CD4-positive, alpha-beta T cell (primary cell): ENCODE measurements around the gene NMNAT2. TPM values are rescaled to one million over a fixed set of nuclear protein-coding genes. Genes with fewer than 3 reads are reported as not detected.
A peak's percentile ranks its signal among the peaks of the same experiment; 100 is the strongest.

Experiments used
- ATAC-seq: fragments of 200-7000 bp; cut with Tn5 transposase; one replicate; pipeline ENCODE4 v1.10.0; 2022; ENCODE audit warnings: mild to moderate bottlenecking; ENCODE audit not compliant: poor library complexity
- CTCF ChIA-PET: fragments of 350-600 bp; sonication (Branson Sonifier 250); formaldehyde crosslinking; loops from one replicate; lab custom pipeline; 2021; ENCODE audit warnings: antibody characterized with exemption, inconsistent platforms; lab: Charles Lee
- POLR2A ChIA-PET: fragments of 350-600 bp; sonication (Branson Sonifier 250); formaldehyde crosslinking; loops from one replicate; lab custom pipeline; 2021; ENCODE audit warnings: antibody characterized with exemption, inconsistent platforms; lab: Charles Lee
- DNase-seq, 14 experiments: peaks; one replicate each; pipeline ENCODE4 v3.0.0-alpha.2; 2013 to 2020; ENCODE audit warnings: mixed read lengths in 2 of 14
- H3K27ac ChIP-seq, 2 donors: one replicate each; pipeline versions ENCODE4 v1.5.1 to v1.7.0; 2013; ENCODE audit warnings: low read length in 2 of 2, low read depth in 1 of 2, mild to moderate bottlenecking in 1 of 2
- H3K27me3 ChIP-seq, 2 experiments: 1 replicate in 1 of 2; 2 replicates in 1 of 2; pipeline versions ENCODE4 v1.6.1 to v1.7.0; 2013; ENCODE audit warnings: low read length in 2 of 2, control low read depth in 1 of 2, mild to moderate bottlenecking in 1 of 2, moderate library complexity in 1 of 2; ENCODE audit not compliant: insufficient read depth in 2 of 2, control insufficient read depth in 1 of 2
- H3K36me3 ChIP-seq: one replicate; pipeline ENCODE4 v1.6.1; 2013; ENCODE audit warnings: low read length, control low read depth; ENCODE audit not compliant: insufficient read depth
- H3K4me1 ChIP-seq: one replicate; pipeline ENCODE4 v1.6.1; 2013; ENCODE audit warnings: low read length, control low read depth; ENCODE audit not compliant: insufficient read depth
- H3K4me3 ChIP-seq: one replicate; pipeline ENCODE4 v1.5.1; 2013; ENCODE audit warnings: mild to moderate bottlenecking, low read length, moderate library complexity
- H3K9me3 ChIP-seq, 2 experiments: 1 replicate in 1 of 2; 2 replicates in 1 of 2; pipeline versions ENCODE4 v1.6.1 to v1.7.0; 2013; ENCODE audit warnings: low read length in 2 of 2, mild to moderate bottlenecking in 2 of 2, control low read depth in 1 of 2, moderate library complexity in 1 of 2; ENCODE audit not compliant: control insufficient read depth in 1 of 2, insufficient read depth in 1 of 2
- H3K27ac Mint-ChIP-seq: one replicate; pipeline ENCODE4 v1.8.0; 2020; ENCODE audit warnings: mixed read lengths
- H3K27me3 Mint-ChIP-seq: one replicate; pipeline ENCODE4 v1.8.0; 2021; ENCODE audit warnings: mixed read lengths
- H3K36me3 Mint-ChIP-seq: one replicate; pipeline ENCODE4 v1.8.0; 2021; ENCODE audit warnings: low read depth, mixed read lengths
- H3K4me1 Mint-ChIP-seq: one replicate; pipeline ENCODE4 v1.8.0; 2021; ENCODE audit warnings: low read depth, mixed read lengths
- H3K4me3 Mint-ChIP-seq: one replicate; pipeline ENCODE4 v1.8.0; 2020; ENCODE audit warnings: mild to moderate bottlenecking, mixed read lengths
- H3K9me3 Mint-ChIP-seq: one replicate; pipeline ENCODE4 v1.8.0; 2020; ENCODE audit warnings: mixed read lengths
- CTCF ChIP-seq: fragments of 200-600 bp; IDR thresholded peaks from one replicate; pipeline ENCODE4 v1.8.0; 2022; ENCODE audit warnings: antibody characterized with exemption, mild to moderate bottlenecking
- intact Hi-C, 2 experiments: fragments of 100-400 bp; cut with DNase I in 1 of 2; cut with micrococcal nuclease in 1 of 2; formaldehyde crosslinking; loops; one replicate each; pipeline versions ENCODE4 v1.15.1 to v1.9.0; 2023 to 2025; cut with DNase I, micrococcal nuclease
- total RNA-seq, 174 experiments: library from RNA in 2 of 174; stranded (reverse) in 2 of 174; gene quantifications; one replicate each; pipeline ENCODE4 v1.2.3 and lab custom pipeline; 2021 to 2026

NMNAT2 gene
- total RNA-seq, 2 experiments from 2014 or later: not detected

- intact Hi-C loops: no loop called here
- POLR2A ChIA-PET: interaction anchor here (0.6 to 0.9 kb wide), 2 partner anchors 76 to 294 kb away, joined by 3 to 5 read pairs; no protein-coding TSS in a partner anchor
- CTCF ChIA-PET: no interaction called here
- no peak for ATAC-seq
- Mint-ChIP-seq H3K27me3 (peaks cover 38% of the 10 kb centered on the region), H3K27ac (no peak overlapping the region), H3K9me3 (no peaks in the 10 kb centered on the region), H3K36me3 (no peaks in the 10 kb centered on the region), H3K4me1 (no peaks in the 10 kb centered on the region), H3K4me3 (no peak overlapping the region)
- Histone ChIP-seq H3K36me3 (no peaks in the 10 kb centered on the region), H3K27ac (no peak overlapping the region), H3K4me3 (no peak overlapping the region), H3K27me3 (peaks cover 0 to 15% of the 10 kb centered on the region in 2 experiments), H3K4me1 (no peaks in the 10 kb centered on the region), H3K9me3 (no peaks in the 10 kb centered on the region)
- no peak for DNase-seq
- no peak for TF ChIP-seq CTCF
Observed at GRCh38 chr1:183463566-183463965, 45.4 kb upstream of the NMNAT2 start.

GRCh38 chr1:183461350-183461749 lies 43.2 kb upstream of the NMNAT2 start:
- no peaks in the 10 kb centered on the region for H3K9me3 Mint-ChIP-seq
- H3K4me1 Mint-ChIP-seq: no peaks in the 10 kb centered on the region
- H3K36me3 Mint-ChIP-seq: no peaks in the 10 kb centered on the region
- Histone ChIP-seq H3K9me3 (no peaks in the 10 kb centered on the region), H3K4me1 (no peaks in the 10 kb centered on the region), H3K36me3 (no peaks in the 10 kb centered on the region), H3K27ac (no peak overlapping the region), H3K27me3 (peaks cover 3 to 21% of the 10 kb centered on the region in 2 experiments), H3K4me3 (no peak overlapping the region)
- ChIA-PET CTCF (interaction anchor here (0.7 kb wide), 1 partner anchor 588 kb away, joined by 4 read pairs; no protein-coding TSS in a partner anchor), POLR2A (no interaction called here)
- H3K4me3 Mint-ChIP-seq: no peak overlapping the region
- no peak for TF ChIP-seq CTCF
- DNase-seq: peak in 2 of 14 experiments; percentile 49 to 54
- H3K27me3 Mint-ChIP-seq: peaks cover 58% of the 10 kb centered on the region
- intact Hi-C loops: no loop called here
- no peak for ATAC-seq
- no peak overlapping the region for H3K27ac Mint-ChIP-seq

GRCh38 chr1:183460596-183460995 lies 42.4 kb upstream of the NMNAT2 start:
- Histone ChIP-seq H3K4me1 (no peaks in the 10 kb centered on the region), H3K9me3 (no peaks in the 10 kb centered on the region), H3K27me3 (peaks cover 3 to 21% of the 10 kb centered on the region in 2 experiments), H3K27ac (no peak overlapping the region), H3K4me3 (no peak overlapping the region), H3K36me3 (no peaks in the 10 kb centered on the region)
- ATAC-seq (no peak), DNase-seq (no peak)
- no peak for TF ChIP-seq CTCF
- Mint-ChIP-seq H3K4me1 (no peaks in the 10 kb centered on the region), H3K9me3 (no peaks in the 10 kb centered on the region), H3K27ac (no peak overlapping the region), H3K27me3 (peaks cover 63% of the 10 kb centered on the region), H3K4me3 (no peak overlapping the region), H3K36me3 (no peaks in the 10 kb centered on the region)
- CTCF ChIA-PET: no interaction called here
- POLR2A ChIA-PET: no interaction called here
- intact Hi-C loops: no loop called here
